K562 treated with DMSO at 1 percent for 12 hours (cell line): Measurements from ENCODE around the gene WWOX. TPM values are rescaled to one million over a fixed set of nuclear protein-coding genes. Genes with fewer than 3 reads are reported as not detected.

Experiments used
- total RNA-seq: library from RNA; unstranded; fragments of 300-600 nt; gene quantifications from 2 replicates; pipeline ENCODE4 v1.2.3, GENCODE V29; 2022; ENCODE audit not compliant: insufficient read depth

WWOX gene
- total RNA-seq, result 12.1 and 14.3 TPM in 2 replicates

DNA sequence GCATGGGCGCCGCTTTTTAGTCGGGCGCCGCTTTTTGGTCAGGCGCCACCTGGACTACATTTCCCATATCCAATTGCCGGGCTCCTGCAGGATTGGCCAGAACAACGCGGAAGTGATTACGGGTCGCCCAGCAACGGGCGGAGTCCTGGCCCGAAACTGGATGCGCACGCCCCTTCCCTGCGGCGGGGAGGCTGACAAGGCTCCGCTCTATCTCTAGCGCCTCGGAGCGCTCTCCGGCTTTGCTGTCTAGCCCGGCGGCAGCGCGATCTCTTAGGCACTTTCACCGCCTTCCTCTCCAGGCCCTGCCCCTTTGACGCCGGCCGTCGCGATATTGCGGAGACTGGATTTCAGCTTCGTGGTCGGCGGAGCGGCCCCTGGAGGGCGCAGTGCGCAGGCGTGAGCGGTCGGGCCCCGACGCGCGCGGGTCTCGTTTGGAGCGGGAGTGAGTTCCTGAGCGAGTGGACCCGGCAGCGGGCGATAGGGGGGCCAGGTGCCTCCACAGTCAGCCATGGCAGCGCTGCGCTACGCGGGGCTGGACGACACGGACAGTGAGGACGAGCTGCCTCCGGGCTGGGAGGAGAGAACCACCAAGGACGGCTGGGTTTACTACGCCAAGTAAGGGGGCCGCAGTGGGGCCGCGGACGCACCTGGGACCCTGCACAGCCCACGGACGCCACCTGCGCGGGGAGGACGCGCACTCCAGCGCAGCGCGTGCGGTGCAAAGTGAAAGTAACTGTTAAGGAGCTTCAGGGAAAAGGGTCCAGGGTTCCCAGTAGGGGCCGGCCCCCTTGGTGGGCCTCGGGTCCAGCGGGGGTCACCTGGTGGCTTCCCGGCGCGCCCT lies at the start of gene WWOX:
Gene WWOX, plus strand, starts transcription at position 384 of the 841 bp plus-strand sequence.

Other genes with a start within 250 kb of the WWOX start
- not detected in 2 replicates for gene CLEC3A, start 77.1 kb upstream of the WWOX start, total RNA-seq